ENCODE measurements around the gene RPL13. TPM values are rescaled to one million over a fixed set of nuclear protein-coding genes. Genes with fewer than 3 reads are reported as not detected.

Gene RPL13
- total and polyA plus RNA-seq, 2 of the 13 experiments (the other 11 are each of a cell fraction or from before 2014, with no cell fraction given), result 2,988 to 4,411 TPM

GRCh38 chr16:89561142-89561883 is 831 bp downstream of the RPL13 start (continued):
- no peak for TF ChIP-seq ATF7 (IDR thresholded peaks at IDR 0.05)
- TF ChIP-seq ATF7 (CRISPR knock-in tag; IDR thresholded peaks at IDR 0.05), result 0 out of 2 replicates have a peak, but pooled peaks have one; percentile 13
- TF ChIP-seq, protein P1, sequence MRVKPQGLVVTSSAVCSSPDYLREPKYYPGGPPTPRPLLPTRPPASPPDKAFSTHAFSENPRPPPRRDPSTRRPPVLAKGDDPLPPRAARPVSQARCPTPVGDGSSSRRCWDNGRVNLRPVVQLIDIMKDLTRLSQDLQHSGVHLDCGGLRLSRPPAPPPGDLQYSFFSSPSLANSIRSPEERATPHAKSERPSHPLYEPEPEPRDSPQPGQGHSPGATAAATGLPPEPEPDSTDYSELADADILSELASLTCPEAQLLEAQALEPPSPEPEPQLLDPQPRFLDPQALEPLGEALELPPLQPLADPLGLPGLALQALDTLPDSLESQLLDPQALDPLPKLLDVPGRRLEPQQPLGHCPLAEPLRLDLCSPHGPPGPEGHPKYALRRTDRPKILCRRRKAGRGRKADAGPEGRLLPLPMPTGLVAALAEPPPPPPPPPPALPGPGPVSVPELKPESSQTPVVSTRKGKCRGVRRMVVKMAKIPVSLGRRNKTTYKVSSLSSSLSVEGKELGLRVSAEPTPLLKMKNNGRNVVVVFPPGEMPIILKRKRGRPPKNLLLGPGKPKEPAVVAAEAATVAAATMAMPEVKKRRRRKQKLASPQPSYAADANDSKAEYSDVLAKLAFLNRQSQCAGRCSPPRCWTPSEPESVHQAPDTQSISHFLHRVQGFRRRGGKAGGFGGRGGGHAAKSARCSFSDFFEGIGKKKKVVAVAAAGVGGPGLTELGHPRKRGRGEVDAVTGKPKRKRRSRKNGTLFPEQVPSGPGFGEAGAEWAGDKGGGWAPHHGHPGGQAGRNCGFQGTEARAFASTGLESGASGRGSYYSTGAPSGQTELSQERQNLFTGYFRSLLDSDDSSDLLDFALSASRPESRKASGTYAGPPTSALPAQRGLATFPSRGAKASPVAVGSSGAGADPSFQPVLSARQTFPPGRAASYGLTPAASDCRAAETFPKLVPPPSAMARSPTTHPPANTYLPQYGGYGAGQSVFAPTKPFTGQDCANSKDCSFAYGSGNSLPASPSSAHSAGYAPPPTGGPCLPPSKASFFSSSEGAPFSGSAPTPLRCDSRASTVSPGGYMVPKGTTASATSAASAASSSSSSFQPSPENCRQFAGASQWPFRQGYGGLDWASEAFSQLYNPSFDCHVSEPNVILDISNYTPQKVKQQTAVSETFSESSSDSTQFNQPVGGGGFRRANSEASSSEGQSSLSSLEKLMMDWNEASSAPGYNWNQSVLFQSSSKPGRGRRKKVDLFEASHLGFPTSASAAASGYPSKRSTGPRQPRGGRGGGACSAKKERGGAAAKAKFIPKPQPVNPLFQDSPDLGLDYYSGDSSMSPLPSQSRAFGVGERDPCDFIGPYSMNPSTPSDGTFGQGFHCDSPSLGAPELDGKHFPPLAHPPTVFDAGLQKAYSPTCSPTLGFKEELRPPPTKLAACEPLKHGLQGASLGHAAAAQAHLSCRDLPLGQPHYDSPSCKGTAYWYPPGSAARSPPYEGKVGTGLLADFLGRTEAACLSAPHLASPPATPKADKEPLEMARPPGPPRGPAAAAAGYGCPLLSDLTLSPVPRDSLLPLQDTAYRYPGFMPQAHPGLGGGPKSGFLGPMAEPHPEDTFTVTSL (CRISPR knock-in tag; IDR thresholded peaks at IDR 0.05; ENCODE audit: borderline replicate concordance), result no peak
- TF ChIP-seq ZNF263 (CRISPR knock-in tag; IDR thresholded peaks at IDR 0.05), result no peak
- no peak for TF ChIP-seq ZFP41 (CRISPR knock-in tag; IDR thresholded peaks at IDR 0.05; ENCODE audit: borderline replicate concordance)
- TF ChIP-seq, protein P2, sequence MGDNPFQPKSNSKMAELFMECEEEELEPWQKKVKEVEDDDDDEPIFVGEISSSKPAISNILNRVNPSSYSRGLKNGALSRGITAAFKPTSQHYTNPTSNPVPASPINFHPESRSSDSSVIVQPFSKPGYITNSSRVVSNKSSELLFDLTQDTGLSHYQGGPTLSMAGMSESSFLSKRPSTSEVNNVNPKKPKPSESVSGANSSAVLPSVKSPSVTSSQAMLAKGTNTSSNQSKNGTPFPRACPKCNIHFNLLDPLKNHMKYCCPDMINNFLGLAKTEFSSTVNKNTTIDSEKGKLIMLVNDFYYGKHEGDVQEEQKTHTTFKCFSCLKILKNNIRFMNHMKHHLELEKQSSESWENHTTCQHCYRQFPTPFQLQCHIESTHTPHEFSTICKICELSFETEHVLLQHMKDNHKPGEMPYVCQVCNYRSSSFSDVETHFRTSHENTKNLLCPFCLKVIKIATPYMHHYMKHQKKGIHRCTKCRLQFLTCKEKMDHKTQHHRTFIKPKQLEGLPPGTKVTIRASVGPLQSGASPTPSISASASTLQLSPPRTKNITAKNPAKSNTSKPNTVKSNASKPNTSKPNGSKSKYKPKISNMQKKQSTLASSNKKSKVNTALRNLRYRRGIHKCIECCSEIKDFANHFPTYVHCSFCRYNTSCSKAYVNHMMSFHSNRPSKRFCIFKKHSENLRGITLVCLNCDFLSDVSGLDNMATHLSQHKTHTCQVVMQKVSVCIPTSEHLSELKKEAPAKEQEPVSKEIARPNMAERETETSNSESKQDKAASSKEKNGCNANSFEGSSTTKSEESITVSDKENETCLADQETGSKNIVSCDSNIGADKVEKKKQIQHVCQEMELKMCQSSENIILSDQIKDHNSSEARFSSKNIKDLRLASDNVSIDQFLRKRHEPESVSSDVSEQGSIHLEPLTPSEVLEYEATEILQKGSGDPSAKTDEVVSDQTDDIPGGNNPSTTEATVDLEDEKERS (CRISPR knock-in tag; IDR thresholded peaks at IDR 0.05), result no peak
- TF ChIP-seq ZSCAN29 (CRISPR knock-in tag; conservative IDR thresholded peaks at IDR 0.05), result no peak
- TF ChIP-seq REXO4 (CRISPR knock-in tag; IDR thresholded peaks at IDR 0.05; ENCODE audit: borderline replicate concordance), result no peak
- TF ChIP-seq, protein P3, sequence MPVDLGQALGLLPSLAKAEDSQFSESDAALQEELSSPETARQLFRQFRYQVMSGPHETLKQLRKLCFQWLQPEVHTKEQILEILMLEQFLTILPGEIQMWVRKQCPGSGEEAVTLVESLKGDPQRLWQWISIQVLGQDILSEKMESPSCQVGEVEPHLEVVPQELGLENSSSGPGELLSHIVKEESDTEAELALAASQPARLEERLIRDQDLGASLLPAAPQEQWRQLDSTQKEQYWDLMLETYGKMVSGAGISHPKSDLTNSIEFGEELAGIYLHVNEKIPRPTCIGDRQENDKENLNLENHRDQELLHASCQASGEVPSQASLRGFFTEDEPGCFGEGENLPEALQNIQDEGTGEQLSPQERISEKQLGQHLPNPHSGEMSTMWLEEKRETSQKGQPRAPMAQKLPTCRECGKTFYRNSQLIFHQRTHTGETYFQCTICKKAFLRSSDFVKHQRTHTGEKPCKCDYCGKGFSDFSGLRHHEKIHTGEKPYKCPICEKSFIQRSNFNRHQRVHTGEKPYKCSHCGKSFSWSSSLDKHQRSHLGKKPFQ (CRISPR knock-in tag; IDR thresholded peaks at IDR 0.05; ENCODE audit: insufficient replicate concordance), result no peak
- TF ChIP-seq RXRB (CRISPR knock-in tag; IDR thresholded peaks at IDR 0.05; ENCODE audit: borderline replicate concordance), result no peak
- TF ChIP-seq ARNT2 (CRISPR knock-in tag; IDR thresholded peaks at IDR 0.05; ENCODE audit: low read depth), result no peak; the same call in 1 of the 2 replicates
- TF ChIP-seq MBNL3 (CRISPR knock-in tag; conservative IDR thresholded peaks at IDR 0.05), result no peak
- TF ChIP-seq ZBTB43 (CRISPR knock-in tag; conservative IDR thresholded peaks at IDR 0.05), result no peak
